Loucy (cell line): Measurements from ENCODE around the gene MAD1L1.

Source experiments
- EZH2phosphoT487 ChIP-seq: fragments of 200-600 bp; IDR thresholded peaks from 2 replicates; pipeline ENCODE4 v1.6.1; 2018; ENCODE audit warnings: antibody characterized with exemption, mild to moderate bottlenecking, moderate library complexity, borderline replicate concordance
- TF ChIP-seq, protein P1 (sequence below): fragments of 200-600 bp; sonication (generic); conservative IDR thresholded peaks from 2 replicates; pipeline ENCODE4 v1.5.1; 2014; ENCODE audit warnings: mild to moderate bottlenecking, antibody characterized with exemption, low read length

DNA sequence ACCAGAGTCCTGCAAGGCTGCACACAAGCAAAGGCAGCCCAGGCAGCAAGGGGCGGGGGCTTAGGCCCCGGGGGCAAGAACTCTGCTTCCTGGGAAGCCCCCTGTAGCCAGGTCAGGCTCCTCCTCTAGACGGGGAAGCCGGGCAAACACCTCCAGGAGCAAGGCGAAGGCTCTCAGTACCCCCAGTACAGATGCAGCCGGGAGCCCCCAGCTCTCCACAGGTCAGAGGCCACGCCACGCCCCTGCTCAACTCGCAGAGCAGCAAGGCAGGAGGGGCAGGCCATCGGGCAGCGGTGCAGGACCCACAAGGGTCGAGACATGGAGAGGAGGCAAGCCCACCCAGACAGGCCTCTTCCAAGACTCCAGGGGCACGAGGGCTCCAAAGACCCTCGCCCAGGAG, 108.8 kb downstream of the MAD1L1 start:
- TF ChIP-seq, protein P1, sequence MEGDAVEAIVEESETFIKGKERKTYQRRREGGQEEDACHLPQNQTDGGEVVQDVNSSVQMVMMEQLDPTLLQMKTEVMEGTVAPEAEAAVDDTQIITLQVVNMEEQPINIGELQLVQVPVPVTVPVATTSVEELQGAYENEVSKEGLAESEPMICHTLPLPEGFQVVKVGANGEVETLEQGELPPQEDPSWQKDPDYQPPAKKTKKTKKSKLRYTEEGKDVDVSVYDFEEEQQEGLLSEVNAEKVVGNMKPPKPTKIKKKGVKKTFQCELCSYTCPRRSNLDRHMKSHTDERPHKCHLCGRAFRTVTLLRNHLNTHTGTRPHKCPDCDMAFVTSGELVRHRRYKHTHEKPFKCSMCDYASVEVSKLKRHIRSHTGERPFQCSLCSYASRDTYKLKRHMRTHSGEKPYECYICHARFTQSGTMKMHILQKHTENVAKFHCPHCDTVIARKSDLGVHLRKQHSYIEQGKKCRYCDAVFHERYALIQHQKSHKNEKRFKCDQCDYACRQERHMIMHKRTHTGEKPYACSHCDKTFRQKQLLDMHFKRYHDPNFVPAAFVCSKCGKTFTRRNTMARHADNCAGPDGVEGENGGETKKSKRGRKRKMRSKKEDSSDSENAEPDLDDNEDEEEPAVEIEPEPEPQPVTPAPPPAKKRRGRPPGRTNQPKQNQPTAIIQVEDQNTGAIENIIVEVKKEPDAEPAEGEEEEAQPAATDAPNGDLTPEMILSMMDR: no peak
- no peak for TF ChIP-seq EZH2phosphoT487
